ENCODE results near the gene ATP6V1C2.

The ATP6V1C2 gene, protein sequence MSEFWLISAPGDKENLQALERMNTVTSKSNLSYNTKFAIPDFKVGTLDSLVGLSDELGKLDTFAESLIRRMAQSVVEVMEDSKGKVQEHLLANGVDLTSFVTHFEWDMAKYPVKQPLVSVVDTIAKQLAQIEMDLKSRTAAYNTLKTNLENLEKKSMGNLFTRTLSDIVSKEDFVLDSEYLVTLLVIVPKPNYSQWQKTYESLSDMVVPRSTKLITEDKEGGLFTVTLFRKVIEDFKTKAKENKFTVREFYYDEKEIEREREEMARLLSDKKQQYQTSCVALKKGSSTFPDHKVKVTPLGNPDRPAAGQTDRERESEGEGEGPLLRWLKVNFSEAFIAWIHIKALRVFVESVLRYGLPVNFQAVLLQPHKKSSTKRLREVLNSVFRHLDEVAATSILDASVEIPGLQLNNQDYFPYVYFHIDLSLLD

DNA sequence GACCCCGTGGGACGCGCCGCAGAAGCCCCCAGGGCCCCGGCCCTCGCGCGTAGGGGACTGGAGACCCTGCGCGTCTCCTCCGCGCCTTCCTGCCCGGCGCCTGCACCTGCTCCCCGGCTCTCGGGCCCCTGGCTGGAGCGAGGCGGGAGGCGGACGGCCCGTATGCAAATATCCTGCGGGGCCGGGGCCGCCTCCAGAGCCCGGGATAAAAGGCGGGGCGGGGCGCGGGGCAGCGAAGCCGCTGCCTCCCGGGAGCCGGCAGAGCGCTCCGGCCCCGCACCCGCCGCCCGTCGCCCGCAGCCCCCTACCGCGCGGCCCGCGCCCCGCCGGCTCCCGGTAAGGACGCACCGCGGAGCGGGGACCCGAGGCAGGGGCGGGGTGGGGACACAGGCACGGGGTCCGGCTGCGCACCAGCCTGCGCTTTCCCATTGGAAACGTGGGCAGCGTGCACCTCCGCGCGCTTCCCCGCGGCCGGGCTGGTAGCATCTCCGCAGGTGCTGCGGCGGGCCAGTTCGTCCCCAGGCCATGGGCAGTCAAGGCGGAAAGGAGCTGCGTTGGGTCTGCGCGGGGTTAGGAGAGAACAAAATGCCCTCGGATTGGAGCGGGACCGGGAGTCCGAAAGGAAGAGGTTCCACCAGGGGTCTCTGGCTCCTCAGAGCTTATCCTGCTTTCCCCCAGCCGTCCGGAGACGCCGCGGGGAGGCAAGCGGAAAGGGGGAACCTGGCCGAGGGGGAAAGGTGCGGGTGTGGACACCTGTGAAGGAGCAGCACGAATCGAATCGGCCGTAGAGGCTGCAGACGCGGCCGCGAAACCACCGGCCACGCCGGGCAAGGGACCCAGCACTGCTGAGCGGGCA, at the start of gene ATP6V1C2:
Gene ATP6V1C2 (plus strand): TSS at position 235 of the 856 bp plus-strand sequence. CDS start 1,220 bp downstream, outside the sequence.
- DNase-seq (ENCODE audit: low read depth, low spot score) = no peak

DNA sequence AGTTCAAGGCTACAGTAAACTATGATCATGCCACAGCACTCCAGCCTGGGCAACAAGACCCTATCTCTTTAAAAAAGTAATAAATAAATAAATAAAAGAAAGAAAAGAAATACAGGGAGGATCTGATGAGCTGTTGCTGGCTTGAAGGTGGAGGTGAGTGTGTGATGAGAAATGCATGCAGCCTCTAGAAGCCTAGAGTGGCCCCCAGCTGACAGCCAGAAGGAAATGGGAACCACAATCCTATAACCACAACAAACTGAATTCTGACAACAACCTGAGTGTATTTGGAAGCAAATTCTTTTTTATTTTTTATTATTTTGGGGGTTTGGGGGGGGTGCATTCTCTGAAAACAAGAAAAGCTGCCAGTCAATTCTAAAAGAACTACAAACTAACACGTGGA, 46.3 kb upstream of the ATP6V1C2 start:
- no peak for DNase-seq (ENCODE audit: low read depth, low spot score)

DNA sequence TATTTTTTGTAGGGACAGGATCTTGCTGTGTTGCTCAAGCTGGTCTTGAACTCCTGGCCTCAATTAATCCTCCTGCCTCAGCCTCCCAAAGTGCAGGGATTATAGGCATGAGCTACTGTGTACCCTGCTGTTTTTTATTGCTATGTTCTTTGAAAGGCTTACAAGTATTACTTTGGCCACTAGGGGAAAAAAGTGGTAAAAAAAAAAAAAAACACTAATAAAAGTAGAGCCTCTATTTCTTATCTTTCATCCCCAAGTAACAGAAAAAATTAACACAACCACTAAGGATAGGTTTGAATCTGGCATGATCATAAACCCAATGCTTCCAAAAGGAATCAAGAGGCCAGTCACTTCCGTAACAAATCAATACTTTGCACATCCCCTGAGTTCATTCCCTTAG, 43.2 kb upstream of the ATP6V1C2 start:
- DNase-seq (ENCODE audit: low read depth, low spot score) = no peak

DNA sequence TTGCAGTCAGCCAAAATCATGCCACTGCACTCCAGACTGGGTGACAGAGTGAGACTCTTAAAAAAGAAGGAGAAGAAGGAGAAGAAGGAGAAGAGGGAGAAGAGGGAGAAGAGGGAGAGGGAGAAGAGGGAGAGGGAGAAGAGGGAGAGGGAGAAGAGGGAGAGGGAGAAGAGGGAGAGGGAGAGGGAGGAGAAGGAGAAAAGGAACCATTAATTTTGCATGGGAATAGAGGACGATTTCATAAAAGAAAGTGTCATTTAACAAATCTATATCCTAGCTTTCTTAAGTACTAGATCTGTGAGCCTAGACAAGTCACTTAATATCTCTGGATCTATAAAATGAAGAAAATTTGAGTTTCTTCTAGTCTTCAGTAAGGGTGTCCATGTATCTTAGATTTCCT, 41.2 kb upstream of the ATP6V1C2 start:
- DNase-seq (ENCODE audit: low read depth, low spot score) = no peak

DNA sequence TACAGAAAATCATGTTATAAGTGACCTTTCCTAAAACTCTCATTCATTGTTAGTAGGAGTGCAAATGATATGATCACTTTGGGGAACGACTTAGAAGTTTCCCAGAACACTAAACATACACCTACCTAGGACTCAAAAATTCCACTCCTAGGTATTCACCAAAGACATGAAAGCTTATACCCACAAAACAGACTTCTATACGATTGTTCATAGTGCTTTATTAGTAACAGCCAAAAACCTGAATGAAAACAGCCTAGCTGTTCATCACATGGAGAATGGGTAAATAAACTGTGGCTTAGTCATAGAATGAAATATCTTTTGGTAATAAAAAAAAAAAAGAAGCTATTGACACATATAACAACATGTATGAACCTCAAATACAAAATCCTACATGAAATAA, 40.5 kb upstream of the ATP6V1C2 start:
- DNase-seq (ENCODE audit: low read depth, low spot score) = no peak

DNA sequence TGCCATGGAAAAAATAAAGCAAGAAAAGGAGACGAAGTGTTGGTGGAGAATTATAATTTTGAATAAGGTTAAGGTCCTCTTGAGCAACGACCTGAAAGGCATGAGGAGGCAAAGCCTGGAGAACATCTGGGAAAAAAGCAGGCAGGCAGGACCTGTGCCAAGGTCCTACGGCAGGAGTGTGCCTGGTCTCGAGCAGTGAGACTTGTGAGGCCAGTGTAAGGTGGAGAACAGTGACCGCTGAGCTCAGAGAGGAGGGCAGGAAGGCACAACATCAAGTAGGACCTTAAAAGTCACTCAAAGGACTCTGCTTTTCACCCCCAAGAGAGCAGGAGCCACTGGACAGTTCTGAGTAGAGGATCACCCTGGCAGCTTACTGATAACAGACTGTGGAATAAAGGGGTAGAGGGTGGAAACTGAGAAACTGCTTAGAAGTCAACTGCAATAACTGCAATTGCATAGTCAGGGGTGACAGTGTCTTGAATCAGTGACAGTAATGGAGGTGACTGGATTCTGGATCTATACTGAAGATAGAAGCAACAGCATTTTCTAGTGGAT, 35.2 kb upstream of the ATP6V1C2 start:
- DNase-seq (ENCODE audit: low read depth, low spot score) = no peak

DNA sequence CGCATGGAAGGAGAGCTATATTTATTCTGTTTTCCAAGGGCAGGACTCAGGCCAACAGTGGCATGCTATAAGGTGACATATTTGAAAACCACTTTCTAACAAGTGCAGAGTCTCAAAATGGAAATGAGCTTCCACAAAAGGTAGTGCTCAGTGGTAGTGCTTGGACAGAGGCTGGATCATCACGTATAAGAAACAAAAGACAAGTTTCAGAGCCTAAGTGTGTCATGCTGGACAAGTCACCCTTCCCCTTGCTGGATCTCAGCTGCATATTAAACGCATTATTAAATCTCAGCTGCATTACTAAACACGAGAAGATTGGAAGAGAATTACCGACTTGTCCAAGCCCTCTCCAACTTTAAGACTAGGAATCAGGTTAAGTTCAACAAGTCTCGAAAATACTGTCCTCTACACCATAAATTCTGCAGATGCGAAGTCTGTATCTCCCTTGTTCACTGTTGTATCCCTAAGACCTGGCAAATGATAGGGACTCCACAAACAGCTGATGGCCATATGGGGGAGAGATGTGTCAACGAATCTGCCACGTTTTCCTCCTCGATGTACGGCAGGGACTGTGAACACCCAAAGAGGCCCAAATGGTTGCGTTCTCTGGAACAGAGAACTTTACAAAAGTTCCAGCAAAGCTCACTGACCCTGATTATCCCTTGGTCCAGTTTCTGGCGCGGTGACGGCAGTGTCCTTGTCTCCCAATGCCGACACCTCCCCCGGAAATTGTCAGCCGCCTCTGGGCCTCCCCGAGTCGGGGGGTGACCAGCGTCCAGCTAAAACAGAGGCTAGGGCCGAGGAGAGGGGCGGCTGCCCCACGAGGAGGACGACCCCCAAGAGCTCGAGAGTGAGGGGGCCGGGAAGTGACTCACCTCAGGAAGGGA, 32.3 kb upstream of the ATP6V1C2 start:
- no peak for DNase-seq (ENCODE audit: low read depth, low spot score)

DNA sequence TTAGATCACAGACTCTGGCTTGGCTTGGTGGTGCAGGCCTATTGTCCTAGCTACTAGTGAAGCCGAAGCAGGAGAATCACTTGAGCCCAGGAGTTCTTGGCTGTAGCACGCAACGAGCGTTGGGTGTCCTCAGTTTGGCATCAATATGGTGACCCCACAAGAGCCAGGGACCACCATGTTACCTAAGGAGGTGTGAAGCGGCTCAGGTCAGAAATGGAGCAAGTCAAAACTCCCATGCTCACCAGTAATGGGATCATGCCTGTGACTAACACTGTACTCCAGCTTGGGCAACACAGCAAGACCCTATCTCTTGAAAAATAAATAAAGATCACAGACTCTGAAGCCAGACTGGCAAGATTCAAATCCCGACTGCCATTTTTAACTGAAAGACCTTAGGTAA, 29.9 kb upstream of the ATP6V1C2 start:
- DNase-seq (ENCODE audit: low read depth, low spot score) = no peak

DNA sequence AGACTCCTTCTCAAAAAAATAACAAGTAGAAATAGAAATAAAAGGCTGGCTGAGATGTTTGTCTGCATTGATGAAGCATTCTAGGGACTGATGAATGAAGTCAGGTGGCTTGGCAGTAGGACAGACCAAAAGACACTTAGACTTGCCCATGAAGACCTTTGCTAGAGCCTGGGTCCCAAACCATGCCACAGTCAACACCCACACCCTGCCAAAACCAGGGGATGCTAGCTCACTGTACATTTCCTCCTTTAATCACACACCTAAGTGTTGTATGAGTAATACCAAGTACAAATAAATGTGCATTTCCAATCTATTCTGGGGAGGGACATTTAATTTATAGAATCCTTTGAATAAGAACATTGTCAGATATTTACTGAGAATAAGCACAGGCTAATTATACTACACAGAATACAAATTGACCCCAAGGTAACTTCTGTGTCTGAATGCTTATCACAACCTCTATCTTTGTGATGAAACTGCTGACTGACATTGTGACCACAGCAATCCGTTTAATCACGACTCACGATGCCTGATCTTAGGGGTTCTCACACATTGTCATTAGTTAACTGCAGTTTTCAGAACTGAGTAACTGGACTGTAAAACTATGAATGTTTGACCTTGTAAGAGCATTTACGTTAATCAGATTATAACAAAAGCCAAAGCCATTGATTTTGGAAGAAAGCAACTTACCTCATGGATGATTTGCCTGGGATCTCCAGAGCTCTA, 21.2 kb upstream of the ATP6V1C2 start:
- DNase-seq (ENCODE audit: low read depth, low spot score) = no peak

DNA sequence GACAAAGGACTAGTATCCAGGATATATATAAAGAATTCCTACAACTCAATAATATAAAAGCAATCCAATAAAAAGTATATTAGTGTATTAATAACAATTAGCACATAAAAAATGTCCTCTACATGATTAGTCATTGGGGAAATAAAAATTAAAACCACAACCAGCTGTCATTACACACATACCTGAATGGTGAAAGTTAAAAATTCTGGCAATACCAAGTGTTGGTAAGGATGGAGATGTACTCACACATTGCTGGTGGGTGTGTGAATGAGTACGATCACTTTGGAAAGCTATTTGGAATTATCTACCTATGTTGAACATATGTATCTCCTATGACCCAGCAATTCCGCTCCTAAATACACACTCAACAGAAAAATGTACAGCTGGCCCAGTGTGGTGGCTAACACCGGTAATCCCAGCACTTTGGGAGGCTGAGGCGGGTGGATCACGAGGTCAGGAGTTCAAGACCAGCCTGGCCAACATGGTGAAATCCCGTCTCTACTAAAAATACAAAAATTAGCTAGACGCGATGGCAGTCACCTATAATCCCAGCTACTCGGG, 17.3 kb upstream of the ATP6V1C2 start:
- DNase-seq (ENCODE audit: low read depth, low spot score) = no peak

DNA sequence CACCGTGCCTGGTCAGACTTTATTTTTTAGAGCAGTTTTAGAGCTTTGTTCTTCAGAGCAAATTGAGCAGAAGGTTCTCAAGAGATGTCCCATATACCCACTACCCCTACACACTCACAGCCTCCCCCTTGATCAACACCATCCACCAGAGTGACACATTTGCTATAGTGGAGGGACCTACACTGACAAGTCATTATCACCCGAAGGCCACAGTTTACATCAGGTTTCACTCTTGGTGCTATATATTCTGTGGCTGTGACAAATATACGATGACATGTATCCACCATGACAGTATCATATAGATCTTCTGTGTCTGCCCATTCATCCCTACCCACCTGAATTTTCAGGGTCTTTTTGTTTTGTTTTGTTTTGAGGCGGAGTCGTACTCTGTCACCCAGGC, 15.4 kb upstream of the ATP6V1C2 start:
- DNase-seq (ENCODE audit: low read depth, low spot score) = no peak

DNA sequence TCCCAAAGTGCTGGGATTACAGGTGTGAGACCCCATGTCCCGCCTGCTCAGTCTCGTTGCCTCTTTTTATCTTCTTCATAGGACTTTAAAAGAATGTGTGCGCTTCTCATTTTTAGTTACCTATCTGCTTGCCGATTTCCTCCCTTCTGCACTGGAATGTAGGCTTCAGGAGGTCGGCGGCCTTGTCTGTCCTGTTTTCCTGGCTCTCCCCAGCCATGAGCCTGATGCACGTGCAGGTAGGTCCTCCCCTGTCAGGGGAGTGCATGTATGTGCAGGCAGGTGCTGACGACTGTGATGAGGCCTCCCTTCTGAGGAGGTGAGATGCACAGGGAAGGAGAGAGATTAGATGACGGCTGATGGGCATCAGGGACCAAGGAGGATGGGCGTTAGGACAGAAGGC, 13.6 kb upstream of the ATP6V1C2 start:
- no peak for DNase-seq (ENCODE audit: low read depth, low spot score)

DNA sequence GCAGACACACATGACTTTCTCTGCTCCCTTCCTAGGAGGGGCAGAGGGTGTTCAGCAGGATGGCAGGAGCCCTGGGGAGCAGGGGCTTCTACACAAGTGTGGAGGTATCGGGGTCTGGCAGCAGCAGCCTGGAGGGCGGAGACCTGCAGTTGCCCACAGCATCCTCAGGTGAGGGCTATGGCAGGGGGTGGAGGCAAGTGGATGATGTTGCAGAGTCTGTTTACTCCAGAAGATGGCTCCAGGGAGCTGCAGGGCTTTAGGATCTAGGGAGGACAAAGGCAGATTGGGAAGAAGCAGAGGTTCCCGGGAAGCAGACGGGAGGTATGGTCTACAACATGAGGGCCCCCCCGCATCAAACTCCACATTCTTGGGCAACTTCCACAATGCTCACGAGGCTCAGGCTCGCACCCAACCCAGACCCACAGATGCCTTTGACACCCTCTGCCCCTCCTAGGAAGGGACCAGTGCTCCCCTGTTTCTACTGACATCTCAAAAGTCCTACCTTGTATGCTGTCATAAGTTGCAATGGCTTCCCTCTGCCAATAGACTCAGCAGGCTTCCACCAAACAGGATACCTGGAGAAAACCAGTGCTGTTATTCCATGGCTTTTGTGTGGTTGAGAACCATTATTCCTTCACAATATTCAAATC, 12.0 kb upstream of the ATP6V1C2 start:
- DNase-seq (ENCODE audit: low read depth, low spot score) = no peak

DNA sequence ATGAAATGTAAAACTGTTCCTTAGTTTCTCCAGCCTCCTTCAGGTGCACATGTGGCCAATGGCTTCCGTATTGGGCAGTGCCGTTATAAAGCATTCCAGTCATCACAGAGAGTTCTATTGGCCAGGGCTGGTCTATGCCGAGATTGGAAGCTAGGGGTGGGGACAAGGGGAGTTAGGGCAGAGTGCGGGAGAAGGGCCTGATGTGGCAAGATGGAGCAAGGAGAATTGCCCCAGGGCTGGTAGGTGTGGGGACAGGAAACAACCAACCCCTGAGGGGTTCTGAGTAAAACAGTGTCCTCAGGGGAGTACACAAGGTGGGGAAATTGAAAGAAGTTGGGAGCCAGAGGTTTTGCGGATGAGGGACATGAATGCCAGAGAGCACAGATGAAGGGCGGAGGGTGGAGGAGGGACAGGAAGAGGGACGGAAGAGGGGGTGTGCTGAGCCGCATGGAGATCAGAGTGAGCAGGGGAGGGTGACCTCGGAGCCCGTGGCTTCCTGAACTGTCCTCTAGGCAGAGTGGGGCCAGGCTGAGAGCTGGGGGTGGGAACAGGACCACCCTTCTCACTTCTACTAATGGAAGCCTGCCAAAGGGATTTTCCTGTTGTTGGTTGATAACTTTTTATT, 9.1 kb upstream of the ATP6V1C2 start:
- DNase-seq (ENCODE audit: low read depth, low spot score) = no peak

DNA sequence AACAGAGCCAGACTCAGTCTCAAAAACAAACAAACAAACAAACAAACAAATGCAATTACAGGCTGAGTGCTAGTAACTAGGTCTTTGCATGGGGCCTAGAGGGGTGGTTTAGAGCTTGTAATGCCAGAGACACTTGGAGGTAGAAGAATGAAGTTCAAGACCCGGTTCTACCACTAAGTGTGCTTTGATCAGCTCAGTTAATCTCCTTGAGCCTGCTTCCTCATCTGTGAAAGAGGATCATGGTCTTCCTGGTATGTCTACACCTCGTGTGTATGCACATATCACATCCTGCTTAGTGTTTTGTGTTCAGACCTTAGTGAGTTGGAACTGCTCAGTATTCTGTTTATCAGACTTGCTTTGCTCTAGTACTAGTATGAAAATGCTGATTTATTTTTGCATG, 4.8 kb upstream of the ATP6V1C2 start:
- DNase-seq (ENCODE audit: low read depth, low spot score) = no peak

DNA sequence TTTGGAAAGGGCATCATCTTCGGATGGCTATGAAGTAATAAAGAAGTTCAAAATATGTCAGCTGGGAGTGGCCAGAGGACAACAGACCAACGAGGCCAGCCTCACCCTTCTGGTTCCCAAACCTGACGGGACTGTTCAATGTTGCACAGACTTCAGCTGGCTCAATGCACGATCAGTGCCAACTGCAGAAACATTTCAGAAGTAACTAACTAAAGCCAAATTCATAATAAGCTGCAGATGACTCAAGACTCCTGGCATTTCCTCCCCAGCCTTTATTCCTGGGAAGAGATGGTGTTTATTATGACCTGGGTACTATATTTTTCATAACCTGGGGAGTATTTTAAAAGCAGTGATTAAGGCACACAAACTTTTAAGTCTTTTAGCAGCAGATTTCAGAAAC, 3.8 kb upstream of the ATP6V1C2 start:
- no peak for DNase-seq (ENCODE audit: low read depth, low spot score)

DNA sequence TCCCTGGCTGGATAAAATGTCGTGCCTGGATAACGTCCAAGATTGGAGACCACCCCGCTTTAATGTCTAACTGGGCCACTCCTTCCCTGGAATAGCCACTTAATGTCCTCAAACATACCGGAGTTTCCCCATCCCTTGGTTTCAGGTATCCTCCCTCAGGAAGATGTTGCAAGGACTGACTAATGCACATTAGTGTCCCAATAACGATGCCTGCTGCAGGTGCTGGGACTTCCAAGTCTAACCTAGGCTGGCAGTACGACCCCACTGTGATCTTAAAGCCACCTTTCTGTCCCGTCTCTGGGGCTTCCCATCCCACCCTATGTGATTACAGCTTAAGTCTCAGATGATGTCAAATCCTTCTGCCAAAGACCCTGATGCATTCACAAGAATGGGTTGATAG, 1.1 kb upstream of the ATP6V1C2 start:
- DNase-seq (ENCODE audit: low read depth, low spot score) = no peak

DNA sequence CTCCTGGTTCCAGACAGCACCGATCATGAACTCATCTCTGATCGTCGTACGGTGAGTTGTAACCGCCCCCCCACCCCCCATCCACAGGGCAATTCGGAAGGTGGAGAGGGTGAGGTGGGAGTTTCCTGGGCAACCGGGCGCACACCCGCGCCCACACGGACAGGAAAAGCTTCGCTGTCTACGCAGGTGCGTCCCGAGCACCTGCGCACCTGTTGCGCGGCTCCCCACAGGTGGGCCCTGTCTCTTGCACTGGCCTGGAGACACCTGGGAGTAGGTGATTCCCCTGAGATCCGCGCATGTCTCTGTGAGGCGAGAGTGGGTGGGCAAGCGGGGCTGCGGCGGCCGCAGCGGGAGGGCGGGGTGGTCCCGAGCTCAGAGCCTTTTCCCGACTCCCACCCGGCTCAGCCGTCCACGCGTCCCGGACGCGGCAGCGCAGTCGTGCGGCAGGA, 459 bp upstream of the ATP6V1C2 start:
- DNase-seq (ENCODE audit: low read depth, low spot score) = no peak

DNA sequence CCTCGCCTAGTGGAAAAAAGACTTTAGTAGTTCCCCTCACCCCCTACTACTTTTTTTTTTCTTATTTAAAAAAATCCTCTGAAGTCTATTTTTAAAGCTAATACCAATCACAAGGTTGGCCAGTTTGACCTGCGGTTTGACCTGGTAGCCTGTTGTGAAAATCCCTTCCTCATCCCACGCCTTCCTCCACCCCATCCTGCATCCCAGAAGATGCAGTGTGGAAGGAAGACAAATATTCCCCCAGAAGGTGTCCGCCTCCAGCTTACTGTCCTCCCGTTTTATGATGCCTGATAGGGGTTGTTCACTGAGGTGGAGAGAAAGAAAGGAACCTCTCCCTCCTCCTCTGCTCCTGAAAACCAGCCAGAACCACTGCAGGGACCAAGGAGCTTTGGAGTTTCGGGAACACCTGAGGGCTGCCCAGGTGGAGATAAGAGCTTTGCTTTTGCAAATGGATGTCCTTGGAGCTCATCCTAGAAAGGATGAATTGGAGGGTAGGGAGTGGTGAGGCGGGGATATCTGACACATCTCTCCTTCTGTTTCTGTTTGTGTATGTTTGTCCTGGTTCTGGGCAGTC, 909 bp downstream of the ATP6V1C2 start:
- DNase-seq (ENCODE audit: low read depth, low spot score) = no peak
